Panc1 (cell line): ENCODE data around the gene PLIN5. TPM values are rescaled to one million over a fixed set of nuclear protein-coding genes. Genes with fewer than 3 reads are reported as not detected.

Experiments
- ATAC-seq: fragments of 200-7000 bp; cut with Tn5 transposase; 2 replicates; pipeline ENCODE4 v1.9.1; 2020; ENCODE audit warnings: mild to moderate bottlenecking, moderate library complexity
- BruUV-seq: library from RNA; stranded (reverse); fragments of 400-500 nt; replicated peaks from 2 replicates; lab custom pipeline; 2021; lab: Mats Ljungman, UMichigan
- CTCF ChIA-PET: fragments of 300-600 bp; sonication (Branson Sonifier 250); formaldehyde crosslinking; loops from one replicate; lab custom pipeline; 2022; ENCODE audit warnings: antibody characterized with exemption; lab: Charles Lee
- POLR2A ChIA-PET: fragments of 300-600 bp; sonication (Branson Sonifier 250); formaldehyde crosslinking; loops from one replicate; lab custom pipeline; 2022; ENCODE audit warnings: antibody characterized with exemption; lab: Charles Lee
- DNase-seq: peaks from one replicate; pipeline ENCODE4 v3.0.0-alpha.2; 2010; ENCODE audit warnings: low read depth, low spot score
- H3K27ac ChIP-seq: 2 replicates; pipeline ENCODE4 v1.5.1; 2011; ENCODE audit warnings: mild to moderate bottlenecking, low read length, inconsistent platforms
- H3K27me3 ChIP-seq: fragments of 200-500 bp; sonication (Bioruptor generic); 2 replicates; pipeline ENCODE4 v1.6.0; 2014; ENCODE audit warnings: low read length, inconsistent platforms; ENCODE audit not compliant: control insufficient read depth, insufficient read depth
- H3K36me3 ChIP-seq: fragments of 200-500 bp; sonication (Bioruptor generic); 2 replicates; pipeline ENCODE4 v1.5.1; 2014; ENCODE audit warnings: inconsistent platforms, mild to moderate bottlenecking, low read length, moderate library complexity; ENCODE audit not compliant: control insufficient read depth, insufficient read depth
- H3K4me1 ChIP-seq: 2 replicates; pipeline ENCODE4 v1.5.1; 2011; ENCODE audit warnings: inconsistent platforms, mild to moderate bottlenecking, low read length, moderate library complexity; ENCODE audit not compliant: control insufficient read depth, insufficient read depth
- H3K4me3 ChIP-seq, 2 experiments: 2 replicates each; pipeline ENCODE4 v1.5.1; 2011 to 2012; ENCODE audit warnings: low read depth in 2 of 2, low read length in 2 of 2, mild to moderate bottlenecking in 2 of 2, inconsistent platforms in 1 of 2, moderate library complexity in 1 of 2
- H3K9me3 ChIP-seq: fragments of 200-500 bp; sonication (Bioruptor generic); 2 replicates; pipeline ENCODE4 v1.5.1; 2014; ENCODE audit warnings: low read depth, mild to moderate bottlenecking, inconsistent platforms, low read length, moderate library complexity; ENCODE audit not compliant: control insufficient read depth, insufficient read depth
- POLR2AphosphoS5 ChIP-seq: IDR thresholded peaks from 2 replicates; pipeline ENCODE4 v1.6.1; 2012; ENCODE audit warnings: mild to moderate bottlenecking, low read depth, low read length, moderate library complexity
- SIN3A ChIP-seq: IDR thresholded peaks from 2 replicates; pipeline ENCODE4 v1.6.1; 2012; ENCODE audit warnings: low read depth, mild to moderate bottlenecking, low read length, moderate library complexity, borderline replicate concordance; ENCODE audit not compliant: insufficient read depth
- TCF7L2 ChIP-seq: IDR thresholded peaks from 2 replicates; pipeline ENCODE4 v1.6.1; 2011; ENCODE audit warnings: mild to moderate bottlenecking, low read depth, low read length, inconsistent platforms
- in situ Hi-C: cut with HindIII; loops from 2 replicates; pipeline ENCODE4 v1.10.0; 2016; ENCODE audit warnings: low sequenced_read_pairs, low pct_unique_long_range_greater_than_20kb
- intact Hi-C: fragments of 100-400 bp; cut with micrococcal nuclease; formaldehyde crosslinking; loops from one replicate; pipeline ENCODE4 v1.10.0; 2022; ENCODE audit not compliant: unreplicated experiment
- total RNA-seq: library from RNA; stranded (reverse); gene quantifications from one replicate; pipeline ENCODE4 v1.2.1, GENCODE V29; 2021; ENCODE audit not compliant: unreplicated experiment
- TF ChIP-seq, protein P1 (sequence below): fragments of 450-650 bp; IDR thresholded peaks from 2 replicates; pipeline ENCODE4 v1.5.1; 2017; ENCODE audit warnings: mild to moderate bottlenecking
- TF ChIP-seq, protein P2 (sequence below), 2 experiments: IDR thresholded peaks; 2 replicates each; pipeline ENCODE4 v1.6.1; 2011 to 2012; ENCODE audit warnings: low read depth in 2 of 2, control low read depth in 1 of 2, low read length in 1 of 2, mild to moderate bottlenecking in 1 of 2, moderate library complexity in 1 of 2; ENCODE audit not compliant: insufficient read depth in 1 of 2

PLIN5 gene
- total RNA-seq, 1 experiment from 2014 or later, result 0.64 TPM

DNA sequence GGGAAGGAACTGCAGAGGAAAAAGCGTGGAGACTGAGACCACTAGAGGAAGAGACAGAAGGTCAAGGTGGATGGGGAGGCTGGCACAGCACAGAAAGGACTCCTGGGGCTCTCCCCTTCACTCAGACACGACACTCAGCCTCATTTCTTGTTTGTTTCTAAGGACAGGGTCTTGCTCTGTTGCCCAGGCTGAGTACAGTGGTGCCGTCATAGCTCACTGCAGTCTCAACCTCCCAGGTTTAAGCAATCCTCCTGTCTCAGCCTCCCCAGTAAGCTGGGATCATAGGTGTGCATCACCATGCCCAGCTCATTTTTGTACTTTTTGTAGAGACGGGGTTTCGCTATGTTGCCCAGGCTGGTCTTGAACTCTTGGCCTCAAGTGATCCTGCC, 35.9 kb upstream of the PLIN5 start:
- no peaks in the 10 kb centered on the region for H3K9me3 ChIP-seq
- H3K27me3 ChIP-seq, result no peaks in the 10 kb centered on the region
- ATAC-seq (no peak), DNase-seq (no peak)
- TF ChIP-seq, protein P1, sequence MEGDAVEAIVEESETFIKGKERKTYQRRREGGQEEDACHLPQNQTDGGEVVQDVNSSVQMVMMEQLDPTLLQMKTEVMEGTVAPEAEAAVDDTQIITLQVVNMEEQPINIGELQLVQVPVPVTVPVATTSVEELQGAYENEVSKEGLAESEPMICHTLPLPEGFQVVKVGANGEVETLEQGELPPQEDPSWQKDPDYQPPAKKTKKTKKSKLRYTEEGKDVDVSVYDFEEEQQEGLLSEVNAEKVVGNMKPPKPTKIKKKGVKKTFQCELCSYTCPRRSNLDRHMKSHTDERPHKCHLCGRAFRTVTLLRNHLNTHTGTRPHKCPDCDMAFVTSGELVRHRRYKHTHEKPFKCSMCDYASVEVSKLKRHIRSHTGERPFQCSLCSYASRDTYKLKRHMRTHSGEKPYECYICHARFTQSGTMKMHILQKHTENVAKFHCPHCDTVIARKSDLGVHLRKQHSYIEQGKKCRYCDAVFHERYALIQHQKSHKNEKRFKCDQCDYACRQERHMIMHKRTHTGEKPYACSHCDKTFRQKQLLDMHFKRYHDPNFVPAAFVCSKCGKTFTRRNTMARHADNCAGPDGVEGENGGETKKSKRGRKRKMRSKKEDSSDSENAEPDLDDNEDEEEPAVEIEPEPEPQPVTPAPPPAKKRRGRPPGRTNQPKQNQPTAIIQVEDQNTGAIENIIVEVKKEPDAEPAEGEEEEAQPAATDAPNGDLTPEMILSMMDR, result no peak
- TF ChIP-seq POLR2AphosphoS5, result no peak
- TF ChIP-seq, protein P2, sequence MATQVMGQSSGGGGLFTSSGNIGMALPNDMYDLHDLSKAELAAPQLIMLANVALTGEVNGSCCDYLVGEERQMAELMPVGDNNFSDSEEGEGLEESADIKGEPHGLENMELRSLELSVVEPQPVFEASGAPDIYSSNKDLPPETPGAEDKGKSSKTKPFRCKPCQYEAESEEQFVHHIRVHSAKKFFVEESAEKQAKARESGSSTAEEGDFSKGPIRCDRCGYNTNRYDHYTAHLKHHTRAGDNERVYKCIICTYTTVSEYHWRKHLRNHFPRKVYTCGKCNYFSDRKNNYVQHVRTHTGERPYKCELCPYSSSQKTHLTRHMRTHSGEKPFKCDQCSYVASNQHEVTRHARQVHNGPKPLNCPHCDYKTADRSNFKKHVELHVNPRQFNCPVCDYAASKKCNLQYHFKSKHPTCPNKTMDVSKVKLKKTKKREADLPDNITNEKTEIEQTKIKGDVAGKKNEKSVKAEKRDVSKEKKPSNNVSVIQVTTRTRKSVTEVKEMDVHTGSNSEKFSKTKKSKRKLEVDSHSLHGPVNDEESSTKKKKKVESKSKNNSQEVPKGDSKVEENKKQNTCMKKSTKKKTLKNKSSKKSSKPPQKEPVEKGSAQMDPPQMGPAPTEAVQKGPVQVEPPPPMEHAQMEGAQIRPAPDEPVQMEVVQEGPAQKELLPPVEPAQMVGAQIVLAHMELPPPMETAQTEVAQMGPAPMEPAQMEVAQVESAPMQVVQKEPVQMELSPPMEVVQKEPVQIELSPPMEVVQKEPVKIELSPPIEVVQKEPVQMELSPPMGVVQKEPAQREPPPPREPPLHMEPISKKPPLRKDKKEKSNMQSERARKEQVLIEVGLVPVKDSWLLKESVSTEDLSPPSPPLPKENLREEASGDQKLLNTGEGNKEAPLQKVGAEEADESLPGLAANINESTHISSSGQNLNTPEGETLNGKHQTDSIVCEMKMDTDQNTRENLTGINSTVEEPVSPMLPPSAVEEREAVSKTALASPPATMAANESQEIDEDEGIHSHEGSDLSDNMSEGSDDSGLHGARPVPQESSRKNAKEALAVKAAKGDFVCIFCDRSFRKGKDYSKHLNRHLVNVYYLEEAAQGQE (IDR thresholded peaks at IDR 0.05; ENCODE audit: insufficient read depth in 1 of 2, low read depth in 2 of 2, low read length in 1 of 2), result no peak
- TF ChIP-seq TCF7L2, result no peak
- TF ChIP-seq SIN3A, result no peak
- in situ Hi-C loops, result no loop called here
- ChIA-PET CTCF (interaction anchor here (0.7 to 0.8 kb wide), 3 partner anchors 14 to 66 kb away, joined by 3 to 11 read pairs (median 3); no protein-coding TSS in a partner anchor), POLR2A (interaction anchor here (0.5 kb wide), 1 partner anchor 114 kb away, joined by 7 read pairs; no protein-coding TSS in a partner anchor)
- no TSS peak for BruUV-seq
- no peaks in the 10 kb centered on the region for H3K36me3 ChIP-seq
- H3K4me1 ChIP-seq, result peaks cover 14% of the 10 kb centered on the region
- H3K4me3 ChIP-seq, result no peak overlapping the region
- intact Hi-C loops, result no loop called here
- no peak overlapping the region for H3K27ac ChIP-seq

DNA sequence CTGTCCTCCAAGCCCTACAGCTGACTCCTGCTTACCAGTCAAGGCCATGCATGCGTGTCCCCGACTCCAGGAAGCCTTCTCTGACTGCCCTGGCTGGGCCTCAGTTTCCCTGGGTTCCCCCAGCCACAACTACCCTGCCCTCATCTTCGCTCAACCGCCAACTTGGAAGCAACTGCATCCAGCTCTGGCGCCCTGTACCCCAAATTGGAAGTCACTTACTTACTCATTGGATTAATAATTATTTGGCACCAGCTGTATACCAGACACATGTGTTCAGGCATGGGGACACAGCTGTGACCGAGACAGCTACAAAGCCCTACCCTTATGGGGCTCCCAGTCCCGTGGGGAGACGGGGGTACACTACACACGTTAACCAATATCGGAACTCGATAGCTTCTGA, 35.4 kb upstream of the PLIN5 start:
- peaks cover 10% of the 10 kb centered on the region for H3K4me1 ChIP-seq
- intact Hi-C loops, result no loop called here
- DNase-seq (no peak), ATAC-seq (no peak)
- no peaks in the 10 kb centered on the region for H3K27me3 ChIP-seq
- H3K36me3 ChIP-seq, result no peaks in the 10 kb centered on the region
- BruUV-seq, result no TSS peak
- ChIA-PET POLR2A (no interaction called here), CTCF (interaction anchor here (0.8 kb wide), 1 partner anchor 66 kb away, joined by 3 read pairs; no protein-coding TSS in a partner anchor)
- TF ChIP-seq POLR2AphosphoS5 (no peak), SIN3A (no peak), TCF7L2 (no peak)
- TF ChIP-seq, protein P2 (IDR thresholded peaks at IDR 0.05; ENCODE audit: insufficient read depth in 1 of 2, low read depth in 2 of 2, low read length in 1 of 2), result no peak
- TF ChIP-seq, protein P1, result no peak
- H3K9me3 ChIP-seq, result no peaks in the 10 kb centered on the region
- in situ Hi-C loops, result no loop called here
- H3K27ac ChIP-seq, result no peak overlapping the region
- no peak overlapping the region for H3K4me3 ChIP-seq
